NCI-H1092 (cell line): ENCODE results near the gene TPK1.

ENCODE experiments used
- DNase-seq: peaks from one replicate; lab custom pipeline; 2025; lab: John Stamatoyannopoulos, UW

The TPK1 gene

DNA sequence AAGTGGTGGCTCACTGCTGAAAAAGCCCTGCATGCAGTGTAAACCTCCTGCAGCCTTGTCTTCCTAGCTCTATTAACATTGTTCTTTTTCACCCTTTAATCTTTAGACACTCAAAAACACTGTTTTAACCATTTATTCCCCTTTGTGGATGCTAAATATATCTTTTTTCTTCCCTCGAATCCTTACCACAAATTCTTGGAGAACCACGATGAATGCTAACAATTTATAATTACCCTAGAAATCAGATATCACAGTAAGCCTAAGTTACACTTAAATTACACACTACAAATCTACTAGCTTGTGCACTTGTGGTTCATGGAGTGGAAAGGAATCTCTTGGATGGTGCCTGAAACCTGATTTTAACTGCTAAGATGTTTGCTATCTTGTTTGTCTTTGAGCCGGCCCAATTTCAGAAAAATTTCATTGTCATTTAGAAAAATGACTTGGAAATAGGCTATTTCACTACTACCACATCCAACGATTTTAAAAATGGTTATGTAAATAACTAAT, 307.3 kb downstream of the TPK1 start:
- no peak for DNase-seq

DNA sequence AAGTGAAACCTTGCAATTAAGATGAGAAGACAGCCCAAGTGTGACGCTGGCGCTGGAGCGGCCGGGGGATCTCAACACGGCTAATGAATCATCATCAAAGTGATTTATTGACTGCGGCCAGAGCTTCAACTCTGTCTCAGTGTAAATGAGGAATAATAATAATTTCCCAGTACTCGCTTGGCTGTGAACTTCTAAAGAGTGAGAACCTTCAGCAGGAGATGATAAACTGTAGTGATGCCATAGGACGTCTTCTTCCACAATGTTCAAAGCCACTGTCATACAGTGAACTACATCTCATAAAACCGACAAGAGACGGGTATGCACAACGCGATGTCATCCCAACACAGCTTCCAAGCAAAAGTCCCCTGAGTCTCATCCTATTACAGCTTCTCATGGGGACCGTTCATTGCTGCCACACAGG, 308.8 kb downstream of the TPK1 start:
- DNase-seq, result no peak

DNA sequence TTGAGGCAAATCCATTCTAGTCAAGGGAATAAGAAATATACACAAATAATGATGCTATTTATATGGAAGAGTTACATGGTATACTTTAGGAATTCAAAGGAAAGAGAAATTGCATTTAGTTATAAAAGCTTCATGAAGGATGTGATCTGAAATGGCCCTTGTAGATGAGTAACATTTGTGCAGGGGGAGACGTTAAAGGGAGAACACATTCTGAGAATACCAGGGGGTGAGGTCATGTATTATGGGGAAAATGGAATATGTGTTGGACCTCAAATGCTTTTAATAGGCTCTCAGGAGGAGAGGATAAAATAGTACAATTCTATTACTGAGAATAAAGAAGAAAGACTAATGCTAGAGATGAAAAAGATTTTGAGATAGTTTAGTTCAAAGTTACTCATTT, 309.9 kb downstream of the TPK1 start:
- DNase-seq, result no peak

DNA sequence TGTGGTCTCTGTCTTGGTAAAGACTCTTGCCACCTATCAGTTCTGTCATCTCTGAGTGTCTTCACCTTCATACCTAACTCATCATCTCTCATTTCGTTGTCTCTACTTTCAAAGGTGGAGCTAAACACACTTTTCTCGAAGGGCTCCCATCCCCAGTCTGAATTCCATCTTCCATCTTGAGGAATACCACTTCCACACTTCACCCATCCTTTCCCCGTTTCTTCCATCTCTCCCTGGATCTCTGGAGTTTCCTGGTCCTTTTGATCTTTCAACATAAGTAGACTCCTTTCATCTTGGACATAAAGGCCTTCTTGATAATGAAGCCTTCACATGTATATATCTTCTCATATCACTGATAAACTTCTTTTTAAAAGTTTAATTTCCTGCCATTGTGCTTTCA, 311.6 kb downstream of the TPK1 start:
- no peak for DNase-seq

DNA sequence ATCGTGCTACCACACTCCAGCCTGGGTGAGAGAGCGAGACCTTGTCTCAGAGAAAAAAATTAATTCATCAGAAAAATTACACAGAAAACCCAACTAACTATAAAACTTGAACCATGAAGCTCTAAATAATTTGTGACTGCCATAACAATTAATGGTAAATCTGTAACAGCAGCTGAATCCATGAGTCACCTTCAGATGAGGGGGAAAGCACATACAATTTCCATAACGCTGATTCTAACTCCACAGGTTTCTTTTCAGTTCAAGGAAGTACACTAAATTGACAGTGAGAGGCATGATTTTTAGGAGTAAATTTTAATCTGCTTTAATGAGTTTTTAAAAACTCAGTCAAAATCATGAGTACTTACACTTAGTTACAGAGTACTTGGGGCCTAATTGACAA, 312.2 kb downstream of the TPK1 start:
- DNase-seq, result no peak

DNA sequence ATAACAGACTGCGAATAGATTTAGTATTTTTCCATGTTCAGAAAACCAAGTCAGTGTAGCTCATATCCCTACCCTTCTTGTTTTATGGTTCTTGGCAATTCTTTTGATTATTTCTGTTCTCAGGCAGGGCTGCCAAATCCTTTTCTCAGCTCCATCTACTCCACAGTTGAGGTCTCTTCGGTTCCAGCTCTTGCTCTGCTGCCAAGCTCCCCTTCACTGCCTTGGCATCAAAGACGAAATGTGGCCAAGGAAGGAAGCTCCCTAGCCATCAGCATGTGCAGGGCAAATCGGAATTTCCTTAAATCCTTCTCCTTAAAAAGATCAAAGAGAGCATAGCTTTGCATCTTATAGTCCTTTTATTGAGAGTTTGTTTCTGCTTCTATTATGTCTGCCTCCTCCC, 315.9 kb downstream of the TPK1 start:
- DNase-seq, result no peak

DNA sequence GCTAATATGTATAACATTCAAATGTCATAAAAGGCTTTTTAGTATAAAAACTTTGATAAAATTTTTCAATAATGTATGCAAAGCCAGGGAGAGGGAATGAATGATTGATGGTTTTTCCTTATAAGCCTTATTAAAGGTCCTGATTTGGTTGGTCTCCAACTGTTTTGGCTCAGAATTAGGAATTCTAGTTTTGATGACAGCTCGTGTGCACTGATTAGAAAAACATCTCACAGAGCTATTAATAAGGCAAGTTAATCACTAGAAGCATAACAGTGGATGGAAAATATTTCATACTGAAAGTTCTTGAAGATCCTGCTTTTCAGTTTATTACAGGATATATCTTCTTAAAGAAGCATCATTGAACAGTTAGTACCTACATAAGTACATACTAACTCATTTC, 317.5 kb downstream of the TPK1 start:
- no peak for DNase-seq

DNA sequence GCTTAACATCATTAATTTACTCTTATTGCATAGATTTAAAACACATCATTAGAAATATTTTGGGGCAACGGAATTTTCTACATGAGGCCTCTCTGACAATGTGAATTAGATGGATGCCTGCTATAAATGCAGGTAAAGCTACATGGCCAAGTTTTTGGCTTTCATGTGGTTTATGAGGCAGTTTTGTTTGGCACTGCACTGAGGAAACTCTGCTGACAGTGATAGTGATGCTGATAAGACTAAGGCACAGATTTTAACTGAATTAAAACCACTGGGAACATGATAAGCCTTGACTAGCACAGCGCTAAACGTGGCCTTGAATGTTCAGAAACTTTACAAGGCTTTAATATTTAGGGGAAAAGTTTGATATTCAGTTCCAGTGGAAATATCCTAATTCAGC, 318.1 kb downstream of the TPK1 start:
- DNase-seq, result no peak

DNA sequence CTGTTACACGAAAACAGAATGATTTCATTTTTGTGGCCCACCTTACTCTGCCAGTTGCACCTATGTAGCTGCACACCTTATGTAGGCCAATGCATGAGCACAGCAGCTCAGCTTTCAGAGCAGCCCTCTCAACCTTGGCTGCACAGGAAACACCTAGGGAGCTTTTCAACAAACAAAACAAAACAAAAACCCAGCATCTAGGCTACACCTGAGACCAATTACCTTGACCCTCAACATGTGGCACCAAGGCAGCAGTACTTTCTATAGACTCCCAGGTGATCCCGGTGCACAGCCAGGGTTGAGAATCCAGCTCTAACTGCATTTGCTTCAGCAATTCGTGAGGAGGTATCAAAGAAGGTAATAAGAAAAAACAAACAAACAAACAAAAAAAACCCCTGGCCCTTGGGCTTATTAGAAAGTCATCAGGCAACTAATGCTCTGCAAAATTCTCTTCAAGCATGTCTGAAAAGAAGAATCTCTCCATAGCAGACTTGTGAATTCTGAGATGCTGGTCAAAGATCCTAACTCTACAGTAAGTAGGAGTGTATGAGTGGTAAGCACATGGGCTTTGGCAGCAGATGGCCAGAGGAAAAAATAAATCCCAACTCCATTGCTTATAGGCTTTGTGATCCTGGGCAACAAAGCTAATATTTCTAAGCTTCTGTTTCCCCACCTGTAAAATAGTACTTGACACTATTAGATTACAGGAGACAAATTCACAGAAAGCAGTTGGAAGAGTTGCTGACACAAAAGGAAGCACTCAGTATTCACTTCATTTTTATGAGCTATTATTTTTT, 318.9 kb downstream of the TPK1 start:
- DNase-seq, result no peak

DNA sequence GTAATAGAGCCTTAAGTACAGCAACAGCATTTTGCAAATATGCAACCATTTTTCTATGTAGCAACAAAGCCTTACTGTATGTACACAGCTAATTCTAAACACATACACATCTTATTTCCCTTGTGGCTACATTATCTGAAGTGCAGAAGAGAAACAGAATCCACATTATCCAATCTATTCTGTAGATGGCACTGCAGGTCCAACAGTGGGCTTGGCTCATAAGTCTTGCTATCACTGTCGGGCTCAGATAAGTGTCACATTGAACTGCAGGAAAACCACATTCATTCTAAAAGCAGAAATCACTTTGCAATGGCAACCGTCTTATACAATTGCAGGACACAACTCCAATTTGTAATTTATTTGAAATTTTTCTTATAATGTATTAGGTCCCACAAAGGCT, 322.5 kb downstream of the TPK1 start:
- peak; percentile 38 for DNase-seq

DNA sequence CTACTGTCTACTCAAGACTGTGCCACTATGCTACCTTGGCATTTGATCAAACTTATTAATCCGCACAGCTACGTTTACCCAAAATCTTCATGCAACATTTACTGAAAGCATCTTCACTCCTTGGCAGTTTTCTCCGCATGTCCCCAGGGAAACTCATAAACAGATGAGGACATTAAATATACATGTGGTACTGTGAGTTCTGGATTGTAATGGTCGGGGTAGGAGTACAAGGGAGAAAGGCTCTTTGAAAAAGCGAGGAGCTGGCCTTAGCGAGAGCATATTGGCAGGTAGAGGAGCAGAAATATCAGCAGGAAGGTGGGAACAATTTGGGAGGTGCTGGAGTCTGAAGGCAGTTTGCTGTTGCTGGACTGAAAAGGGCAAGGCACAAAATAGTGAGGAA, 325.2 kb downstream of the TPK1 start:
- no peak for DNase-seq

DNA sequence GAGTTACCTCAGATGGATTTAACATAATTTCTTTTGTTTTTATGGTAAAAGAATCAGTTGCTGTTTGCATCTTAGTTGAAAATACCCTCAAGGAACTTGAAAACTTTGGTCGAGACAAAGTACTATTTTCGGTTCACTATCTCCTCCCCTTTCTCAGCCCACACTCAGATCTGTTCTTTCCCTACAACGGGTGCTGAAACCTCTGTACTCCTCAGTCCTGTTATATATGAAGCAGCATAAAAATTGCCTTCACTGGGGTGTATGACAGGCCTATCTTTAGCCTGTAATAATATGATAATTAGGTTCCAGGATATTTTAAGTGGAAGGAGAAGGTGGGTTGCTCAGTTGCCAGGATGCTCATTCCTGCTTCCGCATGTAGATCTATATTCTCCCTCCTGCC, 327.2 kb downstream of the TPK1 start:
- no peak for DNase-seq

DNA sequence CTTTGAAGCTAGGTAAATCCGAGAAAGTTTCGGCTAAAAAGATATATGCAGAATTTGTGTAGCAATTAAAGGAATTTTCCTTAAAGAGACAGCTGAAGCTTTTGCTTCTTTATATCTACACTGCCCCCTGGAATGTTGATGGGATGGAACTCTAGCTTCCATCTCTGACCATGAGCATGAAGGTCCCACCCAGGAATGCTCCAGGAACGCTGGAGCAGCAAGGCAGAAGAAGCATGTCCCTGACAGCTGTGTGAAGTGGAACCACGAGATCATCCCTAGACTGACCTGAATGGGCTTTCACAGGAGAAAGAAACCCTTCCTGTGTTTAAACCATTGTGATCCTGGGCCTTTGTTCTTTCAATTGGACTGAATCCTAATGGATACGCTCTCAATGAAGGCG, 332.6 kb downstream of the TPK1 start:
- no peak for DNase-seq

DNA sequence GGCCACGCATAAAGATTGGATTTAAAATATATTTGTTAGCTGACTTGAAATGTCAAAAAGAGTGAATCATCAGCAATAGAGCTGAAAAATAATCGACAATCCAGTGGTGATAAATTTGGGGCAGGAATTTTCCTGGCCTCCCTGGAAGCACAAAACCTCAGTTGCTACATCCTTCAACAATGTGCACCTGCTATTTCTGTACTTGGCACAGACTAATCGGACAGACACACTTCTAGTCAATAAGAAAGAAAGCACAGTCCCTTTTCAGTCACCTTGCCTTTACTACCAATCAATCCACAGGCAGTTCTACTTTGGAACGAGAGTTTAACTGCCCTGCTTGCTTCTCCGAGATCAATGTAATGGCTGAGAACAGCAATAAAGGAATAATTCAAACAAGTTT, 335.6 kb downstream of the TPK1 start:
- DNase-seq, result no peak

DNA sequence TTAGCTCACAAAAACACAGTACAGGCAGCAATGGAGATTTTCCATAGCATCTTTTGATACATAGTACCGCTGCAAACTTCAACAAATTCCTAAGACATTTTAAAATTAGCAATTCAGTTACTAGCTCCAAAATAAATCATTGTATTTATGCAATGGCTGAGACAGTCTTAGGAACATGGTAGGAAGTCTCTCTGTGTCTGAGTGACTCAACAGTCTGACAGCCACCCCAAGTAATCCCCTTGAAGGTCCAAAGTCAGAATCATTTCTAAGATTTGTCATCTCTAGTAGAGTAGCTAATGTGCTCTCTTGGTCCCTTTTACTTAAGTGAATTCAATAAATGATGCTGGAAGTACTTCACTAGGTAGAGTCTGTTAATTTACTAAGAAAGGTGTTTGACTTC, 338.6 kb downstream of the TPK1 start:
- no peak for DNase-seq

DNA sequence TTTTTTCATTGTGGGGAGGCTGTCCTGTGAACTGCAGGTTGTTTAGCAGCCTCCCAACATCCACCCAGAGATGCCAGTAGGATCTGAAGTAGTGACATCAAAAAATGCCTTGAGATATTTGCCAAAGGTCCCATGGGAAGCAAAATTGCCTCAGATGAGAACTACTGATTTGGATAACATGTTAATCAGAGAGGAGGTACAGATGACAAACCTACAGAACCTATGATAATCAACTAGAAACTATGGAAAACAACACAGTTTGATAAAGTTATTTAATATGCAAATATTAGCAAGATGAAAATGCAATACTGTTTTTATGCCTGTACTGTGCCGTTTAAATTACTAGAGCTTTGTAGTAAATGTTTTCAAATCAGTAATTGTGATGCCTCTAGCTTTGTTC, 341.5 kb downstream of the TPK1 start:
- no peak for DNase-seq

DNA sequence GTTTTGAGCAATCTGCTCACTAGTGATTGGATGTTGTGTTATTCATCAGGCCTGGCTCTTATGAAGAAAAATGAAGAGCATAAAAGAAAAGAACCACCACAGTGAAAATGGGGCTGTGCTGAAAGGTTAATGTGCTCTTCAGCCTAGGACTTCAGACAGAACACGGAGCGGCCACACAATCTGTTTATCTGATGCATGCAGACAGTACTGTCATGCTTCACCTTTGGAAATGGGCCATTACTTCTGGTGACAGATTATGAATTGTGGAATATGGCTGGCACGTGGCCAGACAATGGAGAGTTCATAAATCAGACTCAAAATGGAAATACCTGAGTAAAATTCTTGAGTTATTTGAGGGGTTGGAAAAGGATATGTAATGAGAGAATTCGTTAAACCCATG, 346.3 kb downstream of the TPK1 start:
- DNase-seq, result no peak

DNA sequence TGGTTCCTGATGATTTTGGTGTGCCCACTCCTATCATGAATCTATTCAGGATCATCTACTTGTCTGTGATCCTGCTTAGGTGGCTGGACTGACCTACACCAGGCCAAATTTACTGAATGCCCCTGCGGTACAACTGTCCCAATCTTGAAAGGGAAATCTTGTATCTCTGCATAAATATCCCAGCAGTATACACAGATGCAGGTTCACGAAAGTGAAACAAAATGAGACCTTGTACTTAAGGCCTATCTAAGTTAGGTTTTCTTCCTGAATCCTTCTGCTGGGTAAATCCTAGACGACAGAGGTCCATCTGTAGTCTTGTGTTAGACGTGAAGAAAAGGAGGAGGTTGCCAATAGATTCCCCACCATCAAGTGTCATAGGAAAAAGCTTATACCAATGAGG, 346.9 kb downstream of the TPK1 start:
- no peak for DNase-seq

DNA sequence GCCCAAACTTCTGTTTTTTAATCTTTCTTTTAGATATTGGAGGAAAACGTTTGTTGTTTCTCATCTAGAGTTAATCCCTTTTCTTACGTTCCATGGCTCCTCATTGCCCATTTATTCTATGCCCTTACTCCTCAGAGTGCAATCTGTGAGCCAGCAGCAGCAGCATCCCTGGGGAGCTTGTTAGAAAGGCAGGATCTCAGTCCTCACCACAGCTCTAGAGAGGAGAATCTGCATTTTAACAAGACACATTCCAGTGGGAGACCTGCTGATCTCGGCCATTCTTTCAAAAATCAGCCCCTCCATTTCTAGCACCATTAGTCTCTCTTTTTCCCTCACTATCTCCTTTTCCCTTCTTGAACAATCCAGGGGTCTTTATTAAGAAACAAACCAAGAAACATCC, 348.0 kb downstream of the TPK1 start:
- DNase-seq, result no peak

DNA sequence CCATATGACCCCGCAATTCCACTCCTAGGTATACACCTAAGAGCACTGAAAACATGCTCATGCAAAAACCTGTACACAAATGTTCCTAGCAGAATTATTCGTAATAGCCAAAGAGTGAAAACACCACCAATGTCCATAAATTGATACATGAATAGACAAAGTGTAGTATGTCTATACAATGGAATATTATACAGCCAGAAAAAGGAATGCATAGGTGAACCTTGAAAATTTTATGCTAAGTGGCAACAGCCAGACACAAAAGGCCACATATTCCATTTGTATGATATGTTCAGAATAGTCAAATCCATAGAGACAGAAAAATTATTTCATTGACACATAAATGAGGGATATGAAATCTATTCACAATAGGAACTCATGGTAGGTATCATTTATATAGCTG, 351.4 kb downstream of the TPK1 start:
- no peak for DNase-seq

DNA sequence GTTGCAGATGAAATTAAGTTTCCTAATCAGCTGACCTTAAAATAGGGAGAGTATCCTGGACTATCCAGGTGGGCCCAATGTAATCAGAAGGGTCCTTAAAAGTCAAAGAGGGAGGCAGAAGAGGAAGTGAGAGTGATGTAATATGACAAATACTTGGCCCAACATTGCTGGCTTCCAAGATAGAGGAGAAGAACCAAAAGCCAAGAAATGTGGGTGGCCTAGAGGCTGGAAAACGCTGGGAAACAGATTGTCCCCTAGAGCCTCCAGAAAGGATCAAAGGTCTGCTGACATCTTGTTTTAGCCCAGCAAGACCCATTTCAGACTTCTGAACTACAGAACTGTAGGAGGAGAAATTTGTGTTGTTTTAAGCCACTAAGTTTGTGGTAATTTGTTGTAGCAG, 352.7 kb downstream of the TPK1 start:
- DNase-seq, result no peak

DNA sequence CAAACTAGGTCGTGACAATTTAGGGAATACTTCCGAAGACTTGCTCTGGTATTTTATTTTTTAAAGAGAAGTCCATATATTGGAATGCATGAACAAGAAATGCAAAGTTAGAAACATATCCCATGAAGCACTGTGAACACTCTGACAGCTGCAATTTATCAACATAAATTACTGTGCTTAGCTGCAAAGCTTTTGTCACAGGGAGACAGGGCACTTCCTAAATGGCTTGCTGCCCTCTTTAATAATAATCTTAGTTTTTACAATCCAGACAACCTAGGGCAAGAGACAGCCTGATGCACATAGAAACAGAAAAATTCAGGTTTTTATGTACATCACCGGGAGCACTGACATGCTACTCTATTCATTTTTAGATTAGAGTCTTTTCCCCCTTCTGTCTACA, 354.0 kb downstream of the TPK1 start:
- no peak for DNase-seq

DNA sequence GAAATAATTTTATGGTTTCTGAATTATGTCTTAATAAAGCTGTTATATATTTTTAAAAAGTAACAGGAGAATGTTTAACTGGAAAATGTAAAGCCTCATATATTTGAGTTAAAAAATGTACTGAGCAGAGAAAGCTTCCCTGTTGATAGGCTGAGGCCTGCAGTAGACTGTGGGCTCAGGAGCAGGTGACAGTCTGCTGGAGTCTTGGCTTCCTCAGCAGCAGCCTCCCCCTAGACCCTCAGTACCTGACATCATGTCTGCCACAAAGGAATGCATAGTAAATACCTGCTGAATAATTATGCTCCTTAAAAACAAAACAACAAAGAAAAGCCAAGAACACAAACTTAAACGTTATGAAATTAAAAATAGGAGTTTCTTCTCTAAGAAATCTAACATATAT, 358.5 kb downstream of the TPK1 start:
- DNase-seq, result no peak
